ENCODE measurements around the gene VPS50. TPM values are rescaled to one million over a fixed set of nuclear protein-coding genes. Genes with fewer than 3 reads are reported as not detected.

VPS50 gene
- total and polyA plus RNA-seq, 5 donors from 2014 or later: 10.2 to 41.2 (median 11.0) TPM

- Mint-ChIP-seq H3K36me3 (peaks cover 13% of the 10 kb centered on the region), H3K27ac (no peak overlapping the region), H3K4me3 (no peak overlapping the region), H3K27me3 (no peaks in the 10 kb centered on the region), H3K9me3 (no peaks in the 10 kb centered on the region), H3K4me1 (peaks cover 0 to 11% (median 0%) of the 10 kb centered on the region in 4 donors)
- Histone ChIP-seq H3K36me3 (ENCODE audit: control insufficient read depth, insufficient read depth, low read length) (no peaks in the 10 kb centered on the region), H3K4me1 (ENCODE audit: control insufficient read depth, insufficient read depth, low read length, poor library complexity, severe bottlenecking) (no peaks in the 10 kb centered on the region), H3K4me3 (ENCODE audit: low read depth, low read length) (no peak overlapping the region), H3K9me3 (ENCODE audit: control insufficient read depth in 2 of 2, low read length in 2 of 2) (no peaks in the 10 kb centered on the region), H3K27ac (ENCODE audit: insufficient read depth, low read length, poor library complexity, severe bottlenecking) (no peak overlapping the region), H3K27me3 (ENCODE audit: control insufficient read depth, insufficient read depth, low read length) (no peaks in the 10 kb centered on the region)
- DNase-seq (no peak), ATAC-seq (ENCODE audit: low read depth in 2 of 2) (no peak)
Observed at GRCh38 chr7:93284908-93285307, 52.7 kb downstream of the VPS50 start.

- peaks cover 26% of the 10 kb centered on the region for H3K36me3 ChIP-seq (ENCODE audit: control insufficient read depth, insufficient read depth, low read length)
- peaks cover 11% of the 10 kb centered on the region for H3K36me3 Mint-ChIP-seq
Observed at GRCh38 chr7:93293229-93293628, 61.1 kb downstream of the VPS50 start.

GRCh38 chr7:93298206-93298605 lies 66.0 kb downstream of the VPS50 start:
- H3K4me1 Mint-ChIP-seq: peaks cover 0 to 11% (median under 1%) of the 10 kb centered on the region in 4 donors
- ATAC-seq (ENCODE audit: low read depth in 2 of 2) (no peak), DNase-seq (no peak)
- H3K36me3 ChIP-seq (ENCODE audit: control insufficient read depth, insufficient read depth, low read length): peaks cover 38% of the 10 kb centered on the region
- no peaks in the 10 kb centered on the region for H3K27me3 ChIP-seq (ENCODE audit: control insufficient read depth, insufficient read depth, low read length)
- no peaks in the 10 kb centered on the region for H3K9me3 Mint-ChIP-seq
- no peak overlapping the region for H3K27ac ChIP-seq (ENCODE audit: insufficient read depth, low read length, poor library complexity, severe bottlenecking)
- peak overlapping the region in 1 of 3 donors; percentile 30 for H3K27ac Mint-ChIP-seq
- no peak overlapping the region for H3K4me3 ChIP-seq (ENCODE audit: low read depth, low read length)
- no peaks in the 10 kb centered on the region for H3K27me3 Mint-ChIP-seq
- H3K4me1 ChIP-seq (ENCODE audit: control insufficient read depth, insufficient read depth, low read length, poor library complexity, severe bottlenecking): no peaks in the 10 kb centered on the region
- peaks cover 25% of the 10 kb centered on the region for H3K36me3 Mint-ChIP-seq
- no peak overlapping the region for H3K4me3 Mint-ChIP-seq
- no peaks in the 10 kb centered on the region for H3K9me3 ChIP-seq (ENCODE audit: control insufficient read depth in 2 of 2, low read length in 2 of 2)

More at GRCh38 chr7:93293229-93293628, 61.1 kb downstream of the VPS50 start:
- no peaks in the 10 kb centered on the region for H3K4me1 ChIP-seq (ENCODE audit: control insufficient read depth, insufficient read depth, low read length, poor library complexity, severe bottlenecking)
- H3K27ac Mint-ChIP-seq: no peak overlapping the region
- no peaks in the 10 kb centered on the region for H3K9me3 ChIP-seq (ENCODE audit: control insufficient read depth in 2 of 2, low read length in 2 of 2)
- no peaks in the 10 kb centered on the region for H3K27me3 ChIP-seq (ENCODE audit: control insufficient read depth, insufficient read depth, low read length)
- H3K9me3 Mint-ChIP-seq: no peaks in the 10 kb centered on the region
- no peak overlapping the region for H3K4me3 ChIP-seq (ENCODE audit: low read depth, low read length)
- H3K4me1 Mint-ChIP-seq: peaks cover 0 to 9% (median 0%) of the 10 kb centered on the region in 4 donors
- no peaks in the 10 kb centered on the region for H3K27me3 Mint-ChIP-seq
- DNase-seq (no peak), ATAC-seq (ENCODE audit: low read depth in 2 of 2) (no peak)
- no peak overlapping the region for H3K27ac ChIP-seq (ENCODE audit: insufficient read depth, low read length, poor library complexity, severe bottlenecking)
- H3K4me3 Mint-ChIP-seq: no peak overlapping the region

GRCh38 chr7:93298671-93299070 lies 66.5 kb downstream of the VPS50 start:
- Mint-ChIP-seq H3K27ac (peak overlapping the region in 1 of 3 donors; percentile 30), H3K9me3 (no peaks in the 10 kb centered on the region), H3K27me3 (no peaks in the 10 kb centered on the region), H3K4me1 (peaks cover 0 to 11% (median under 1%) of the 10 kb centered on the region in 4 donors), H3K36me3 (peaks cover 25% of the 10 kb centered on the region), H3K4me3 (no peak overlapping the region)
- no peak overlapping the region for H3K4me3 ChIP-seq (ENCODE audit: low read depth, low read length)
- ATAC-seq (ENCODE audit: low read depth in 2 of 2): no peak
- H3K4me1 ChIP-seq (ENCODE audit: control insufficient read depth, insufficient read depth, low read length, poor library complexity, severe bottlenecking): no peaks in the 10 kb centered on the region
- H3K9me3 ChIP-seq (ENCODE audit: control insufficient read depth in 2 of 2, low read length in 2 of 2): no peaks in the 10 kb centered on the region
- H3K27ac ChIP-seq (ENCODE audit: insufficient read depth, low read length, poor library complexity, severe bottlenecking): no peak overlapping the region
- H3K27me3 ChIP-seq (ENCODE audit: control insufficient read depth, insufficient read depth, low read length): no peaks in the 10 kb centered on the region
- DNase-seq: no peak
- peaks cover 34% of the 10 kb centered on the region for H3K36me3 ChIP-seq (ENCODE audit: control insufficient read depth, insufficient read depth, low read length)

GRCh38 chr7:93301736-93302135 lies 69.6 kb downstream of the VPS50 start:
- ATAC-seq (ENCODE audit: low read depth in 2 of 2) (no peak), DNase-seq (no peak)
- H3K9me3 Mint-ChIP-seq: no peaks in the 10 kb centered on the region
- no peak overlapping the region for H3K4me3 ChIP-seq (ENCODE audit: low read depth, low read length)
- H3K27me3 ChIP-seq (ENCODE audit: control insufficient read depth, insufficient read depth, low read length): no peaks in the 10 kb centered on the region
- no peaks in the 10 kb centered on the region for H3K4me1 ChIP-seq (ENCODE audit: control insufficient read depth, insufficient read depth, low read length, poor library complexity, severe bottlenecking)
- no peaks in the 10 kb centered on the region for H3K9me3 ChIP-seq (ENCODE audit: control insufficient read depth in 2 of 2, low read length in 2 of 2)
- H3K36me3 Mint-ChIP-seq: peaks cover 29% of the 10 kb centered on the region
- no peak overlapping the region for H3K27ac ChIP-seq (ENCODE audit: insufficient read depth, low read length, poor library complexity, severe bottlenecking)
- peaks cover 0 to 11% (median under 1%) of the 10 kb centered on the region in 4 donors for H3K4me1 Mint-ChIP-seq
- no peak overlapping the region for H3K4me3 Mint-ChIP-seq
- peaks cover 32% of the 10 kb centered on the region for H3K36me3 ChIP-seq (ENCODE audit: control insufficient read depth, insufficient read depth, low read length)
- no peaks in the 10 kb centered on the region for H3K27me3 Mint-ChIP-seq
- H3K27ac Mint-ChIP-seq: peak overlapping the region in 1 of 3 donors; percentile 3

GRCh38 chr7:93307131-93307660 lies 75.0 kb downstream of the VPS50 start:
- Mint-ChIP-seq H3K4me1 (peaks cover 0 to 2% (median under 1%) of the 10 kb centered on the region in 4 donors), H3K27ac (no peak overlapping the region), H3K36me3 (peaks cover 37% of the 10 kb centered on the region), H3K27me3 (no peaks in the 10 kb centered on the region), H3K4me3 (no peak overlapping the region), H3K9me3 (no peaks in the 10 kb centered on the region)
- H3K9me3 ChIP-seq (ENCODE audit: control insufficient read depth in 2 of 2, low read length in 2 of 2): no peaks in the 10 kb centered on the region
- H3K4me1 ChIP-seq (ENCODE audit: control insufficient read depth, insufficient read depth, low read length, poor library complexity, severe bottlenecking): no peaks in the 10 kb centered on the region
- ATAC-seq (ENCODE audit: low read depth in 2 of 2) (no peak), DNase-seq (no peak)
- no peaks in the 10 kb centered on the region for H3K27me3 ChIP-seq (ENCODE audit: control insufficient read depth, insufficient read depth, low read length)
- peaks cover 27% of the 10 kb centered on the region for H3K36me3 ChIP-seq (ENCODE audit: control insufficient read depth, insufficient read depth, low read length)
- H3K4me3 ChIP-seq (ENCODE audit: low read depth, low read length): no peak overlapping the region
- no peak overlapping the region for H3K27ac ChIP-seq (ENCODE audit: insufficient read depth, low read length, poor library complexity, severe bottlenecking)

- H3K9me3 Mint-ChIP-seq: no peaks in the 10 kb centered on the region
- no peaks in the 10 kb centered on the region for H3K4me1 Mint-ChIP-seq
- no peak overlapping the region for H3K4me3 ChIP-seq (ENCODE audit: low read depth, low read length)
- no peaks in the 10 kb centered on the region for H3K27me3 ChIP-seq (ENCODE audit: control insufficient read depth, insufficient read depth, low read length)
- H3K4me1 ChIP-seq (ENCODE audit: control insufficient read depth, insufficient read depth, low read length, poor library complexity, severe bottlenecking): no peaks in the 10 kb centered on the region
- H3K4me3 Mint-ChIP-seq: no peak overlapping the region
- no peak overlapping the region for H3K27ac ChIP-seq (ENCODE audit: insufficient read depth, low read length, poor library complexity, severe bottlenecking)
- peaks cover 32% of the 10 kb centered on the region for H3K36me3 ChIP-seq (ENCODE audit: control insufficient read depth, insufficient read depth, low read length)
- ATAC-seq (ENCODE audit: low read depth in 2 of 2): no peak
- no peaks in the 10 kb centered on the region for H3K9me3 ChIP-seq (ENCODE audit: control insufficient read depth in 2 of 2, low read length in 2 of 2)
- no peak for DNase-seq
- H3K27me3 Mint-ChIP-seq: no peaks in the 10 kb centered on the region
- no peak overlapping the region for H3K27ac Mint-ChIP-seq
- H3K36me3 Mint-ChIP-seq: peaks cover 42% of the 10 kb centered on the region
Observed at GRCh38 chr7:93307943-93308342, 75.8 kb downstream of the VPS50 start.

GRCh38 chr7:93310346-93310745 lies 78.2 kb downstream of the VPS50 start:
- H3K4me3 Mint-ChIP-seq: no peak overlapping the region
- H3K27me3 Mint-ChIP-seq: no peaks in the 10 kb centered on the region
- H3K27ac Mint-ChIP-seq: peak overlapping the region in 1 of 3 donors; percentile 29
- no peaks in the 10 kb centered on the region for H3K4me1 ChIP-seq (ENCODE audit: control insufficient read depth, insufficient read depth, low read length, poor library complexity, severe bottlenecking)
- peaks cover 57% of the 10 kb centered on the region for H3K36me3 Mint-ChIP-seq
- H3K4me3 ChIP-seq (ENCODE audit: low read depth, low read length): no peak overlapping the region
- peaks cover 36% of the 10 kb centered on the region for H3K36me3 ChIP-seq (ENCODE audit: control insufficient read depth, insufficient read depth, low read length)
- no peak for DNase-seq
- no peak for ATAC-seq (ENCODE audit: low read depth in 2 of 2)
- H3K27me3 ChIP-seq (ENCODE audit: control insufficient read depth, insufficient read depth, low read length): no peaks in the 10 kb centered on the region
- no peaks in the 10 kb centered on the region for H3K9me3 ChIP-seq (ENCODE audit: control insufficient read depth in 2 of 2, low read length in 2 of 2)
- H3K27ac ChIP-seq (ENCODE audit: insufficient read depth, low read length, poor library complexity, severe bottlenecking): no peak overlapping the region
- no peaks in the 10 kb centered on the region for H3K4me1 Mint-ChIP-seq
- no peaks in the 10 kb centered on the region for H3K9me3 Mint-ChIP-seq
